ENCODE results near the gene TBC1D22A.

The TBC1D22A gene

DNA sequence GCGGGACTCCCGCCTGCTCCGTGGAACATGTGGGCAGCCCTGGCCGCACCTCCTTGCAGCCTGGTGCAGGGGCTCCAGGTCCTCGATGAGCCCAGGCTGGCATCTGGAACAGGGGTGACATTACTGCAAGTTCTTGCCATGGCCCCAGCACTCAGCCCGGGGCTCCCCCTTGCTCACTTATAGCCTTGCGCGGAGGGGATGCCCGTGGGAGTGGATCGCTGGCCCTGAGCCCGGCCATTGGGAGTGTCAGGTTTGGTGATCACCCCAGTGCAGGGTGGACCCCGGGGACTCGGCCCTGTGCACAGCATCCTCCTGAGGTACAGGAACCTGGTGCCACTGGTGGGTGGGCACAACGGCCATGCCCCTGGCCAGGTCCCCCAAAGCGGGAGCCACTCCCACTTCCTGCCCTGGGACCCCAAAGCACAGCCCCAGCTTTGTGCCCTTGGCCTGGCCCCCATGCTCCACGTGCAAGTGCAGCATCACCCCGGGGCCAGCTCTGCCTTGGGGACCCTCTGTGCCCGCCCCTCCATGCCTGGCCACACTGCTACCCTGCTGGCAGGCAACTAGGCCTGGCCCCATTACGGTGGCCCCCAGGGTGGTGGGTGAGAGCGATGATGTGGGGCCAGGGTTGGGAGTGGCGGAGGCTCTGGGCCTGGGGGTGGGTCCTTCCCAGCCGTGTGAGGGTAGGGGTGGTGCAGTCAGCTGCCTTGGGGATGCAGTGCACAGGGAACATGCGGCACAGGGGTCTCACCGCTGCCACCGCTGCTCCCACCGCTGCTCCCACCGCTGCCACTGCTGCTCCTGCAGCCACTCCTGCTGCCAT lies 439.8 kb downstream of the TBC1D22A start:
- Histone ChIP-seq H3K9me3 (ENCODE audit: control insufficient read depth, low read length) (no peaks in the 10 kb centered on the region), H3K36me3 (ENCODE audit: control insufficient read depth, insufficient read depth, low read length) (no peaks in the 10 kb centered on the region), H3K27ac (ENCODE audit: insufficient read depth, low read length, poor library complexity, severe bottlenecking) (no peak overlapping the region), H3K4me1 (ENCODE audit: control insufficient read depth, insufficient read depth, low read length, poor library complexity, severe bottlenecking) (no peaks in the 10 kb centered on the region), H3K27me3 (replicated peaks; ENCODE audit: control insufficient read depth, insufficient read depth, low read length, poor library complexity, severe bottlenecking) (no peaks in the 10 kb centered on the region), H3K4me3 (ENCODE audit: insufficient read depth, low read depth, low read length, poor library complexity, severe bottlenecking) (no peak overlapping the region)
- no peak for DNase-seq

DNA sequence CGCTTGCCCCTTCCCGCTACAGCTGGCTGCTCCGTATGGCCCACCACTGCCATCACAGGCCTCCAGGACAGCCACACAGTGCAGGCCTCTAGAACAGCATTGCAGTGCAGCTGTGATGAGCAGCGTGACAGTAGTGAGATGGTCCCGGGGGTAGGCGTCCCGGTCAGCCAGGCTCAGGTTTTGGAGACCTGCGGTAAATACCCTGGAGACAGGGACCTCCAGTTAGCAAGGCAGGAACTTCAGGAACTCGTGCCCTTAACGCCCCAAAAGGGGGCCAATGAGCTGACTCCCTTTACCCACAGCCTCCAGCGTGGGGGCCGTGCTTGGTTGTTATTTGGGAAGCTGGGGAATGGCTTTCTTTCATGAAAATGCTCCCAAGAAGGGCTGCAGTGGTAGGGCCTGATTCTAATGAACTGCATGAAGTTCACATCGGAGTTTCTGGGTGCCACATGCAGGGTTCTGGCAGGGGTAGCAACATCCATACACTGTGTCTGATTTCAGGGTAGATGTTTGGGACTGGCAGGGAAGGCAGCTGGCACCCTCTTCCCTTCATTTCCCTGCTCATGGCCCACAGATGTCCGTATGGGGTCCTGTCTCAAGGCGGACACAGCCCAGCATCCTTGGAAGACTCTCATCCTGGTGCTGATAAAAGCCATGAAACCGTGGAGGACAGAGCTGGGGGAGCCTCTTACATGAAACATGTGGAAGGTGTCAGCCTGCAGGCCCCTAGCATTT lies 440.5 kb downstream of the TBC1D22A start:
- DNase-seq, result no peak
- H3K4me1 ChIP-seq (ENCODE audit: control insufficient read depth, insufficient read depth, low read length, poor library complexity, severe bottlenecking), result no peaks in the 10 kb centered on the region
- H3K36me3 ChIP-seq (ENCODE audit: control insufficient read depth, insufficient read depth, low read length), result no peaks in the 10 kb centered on the region
- no peak overlapping the region for H3K27ac ChIP-seq (ENCODE audit: insufficient read depth, low read length, poor library complexity, severe bottlenecking)
- no peaks in the 10 kb centered on the region for H3K9me3 ChIP-seq (ENCODE audit: control insufficient read depth, low read length)
- H3K4me3 ChIP-seq (ENCODE audit: insufficient read depth, low read depth, low read length, poor library complexity, severe bottlenecking), result no peak overlapping the region
- H3K27me3 ChIP-seq (replicated peaks; ENCODE audit: control insufficient read depth, insufficient read depth, low read length, poor library complexity, severe bottlenecking), result no peaks in the 10 kb centered on the region

DNA sequence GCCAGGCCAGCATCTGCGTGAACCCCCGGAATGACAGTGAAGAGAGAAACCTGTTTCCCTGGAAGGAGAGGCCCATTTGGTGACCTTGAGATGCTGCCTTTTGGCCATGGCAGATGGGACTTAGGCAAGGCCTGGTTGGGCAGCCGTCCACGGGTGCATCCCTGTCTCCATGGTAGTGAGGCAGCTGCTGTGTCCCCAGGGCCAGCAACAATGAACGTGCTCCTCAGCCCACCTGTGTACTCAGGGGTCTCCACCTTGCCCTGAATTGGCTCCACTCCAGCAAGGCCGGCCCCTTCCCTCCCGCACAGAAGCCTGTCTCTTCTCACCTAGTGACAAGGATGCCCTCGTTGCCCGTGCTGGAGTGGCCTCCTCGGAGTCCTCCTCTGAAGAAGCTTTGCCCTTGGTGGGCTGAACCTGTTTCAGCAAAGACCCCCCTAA lies 441.1 kb downstream of the TBC1D22A start:
- Histone ChIP-seq H3K4me1 (ENCODE audit: control insufficient read depth, insufficient read depth, low read length, poor library complexity, severe bottlenecking) (no peaks in the 10 kb centered on the region), H3K9me3 (ENCODE audit: control insufficient read depth, low read length) (no peaks in the 10 kb centered on the region), H3K27ac (ENCODE audit: insufficient read depth, low read length, poor library complexity, severe bottlenecking) (no peak overlapping the region), H3K4me3 (ENCODE audit: insufficient read depth, low read depth, low read length, poor library complexity, severe bottlenecking) (no peak overlapping the region), H3K27me3 (replicated peaks; ENCODE audit: control insufficient read depth, insufficient read depth, low read length, poor library complexity, severe bottlenecking) (no peaks in the 10 kb centered on the region), H3K36me3 (ENCODE audit: control insufficient read depth, insufficient read depth, low read length) (no peaks in the 10 kb centered on the region)
- no peak for DNase-seq

DNA sequence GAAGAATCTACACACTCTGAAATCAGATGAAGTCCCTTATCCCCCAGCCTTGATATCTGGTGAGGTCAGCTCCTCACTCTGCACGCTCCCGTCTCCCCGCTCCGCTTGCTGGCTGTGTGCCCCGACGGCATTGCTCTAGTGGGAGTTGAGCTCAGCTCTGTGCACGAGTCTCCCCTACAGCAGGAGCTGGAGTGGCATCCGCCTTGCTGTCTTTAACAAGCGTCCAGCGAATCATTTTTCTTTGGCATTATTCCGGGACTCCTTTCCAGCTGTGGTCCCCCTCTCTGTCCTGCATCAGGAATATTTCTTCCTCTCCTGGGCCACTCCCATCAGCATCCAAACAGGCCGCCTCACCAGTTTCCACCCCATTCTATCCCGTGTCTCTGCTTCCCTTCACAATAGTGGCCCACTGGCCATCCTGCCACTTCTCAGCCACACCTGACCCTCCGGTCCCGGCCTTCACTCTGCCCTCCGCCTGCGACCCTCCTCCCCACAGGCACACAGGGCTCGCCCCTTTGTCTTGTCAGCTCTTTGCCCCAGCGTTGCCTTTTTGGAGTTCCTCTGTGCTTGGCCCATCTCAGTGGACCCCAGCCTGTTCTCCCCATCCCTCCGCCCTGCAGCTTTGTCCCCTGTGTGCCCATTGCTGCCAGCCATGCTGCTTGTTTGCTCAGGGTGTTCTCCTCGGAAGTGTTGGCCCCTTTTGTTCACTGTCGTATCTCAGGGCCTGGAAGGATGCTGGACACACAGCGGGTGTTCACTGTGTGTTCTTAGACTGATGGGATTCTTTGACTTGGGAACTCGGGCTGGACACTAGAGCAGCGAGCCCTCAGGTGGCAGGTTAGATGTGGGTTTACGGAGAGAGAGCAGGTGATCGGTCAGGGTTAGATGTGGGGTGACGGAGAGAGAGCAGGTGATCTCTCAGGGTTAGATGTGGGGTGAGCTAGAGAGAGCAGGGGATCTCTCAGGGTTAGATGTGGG lies 441.8 kb downstream of the TBC1D22A start:
- Histone ChIP-seq H3K27me3 (replicated peaks; ENCODE audit: control insufficient read depth, insufficient read depth, low read length, poor library complexity, severe bottlenecking) (no peaks in the 10 kb centered on the region), H3K9me3 (ENCODE audit: control insufficient read depth, low read length) (no peaks in the 10 kb centered on the region), H3K36me3 (ENCODE audit: control insufficient read depth, insufficient read depth, low read length) (no peaks in the 10 kb centered on the region), H3K4me3 (ENCODE audit: insufficient read depth, low read depth, low read length, poor library complexity, severe bottlenecking) (no peak overlapping the region), H3K4me1 (ENCODE audit: control insufficient read depth, insufficient read depth, low read length, poor library complexity, severe bottlenecking) (no peaks in the 10 kb centered on the region), H3K27ac (ENCODE audit: insufficient read depth, low read length, poor library complexity, severe bottlenecking) (no peak overlapping the region)
- no peak for DNase-seq

DNA sequence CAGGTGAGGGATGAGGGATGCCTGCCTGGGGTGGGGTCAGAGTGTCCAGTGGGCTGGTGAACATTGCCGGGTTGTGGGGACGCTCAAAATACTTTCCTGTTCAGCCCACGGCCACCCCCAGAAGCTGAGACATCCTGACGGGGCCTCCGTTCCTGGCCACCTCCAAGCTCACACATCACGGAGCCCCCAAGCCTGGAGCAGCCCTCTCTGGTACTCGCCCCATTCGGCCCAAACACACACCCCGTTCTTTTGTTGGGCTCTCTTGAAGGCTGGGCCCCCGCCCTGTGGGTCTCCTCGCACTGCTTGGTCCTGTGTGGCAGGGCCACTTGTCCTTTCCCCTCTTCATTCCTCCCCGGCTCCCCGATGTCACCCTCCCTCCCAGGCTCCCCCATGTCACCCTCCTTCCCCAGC lies 442.6 kb downstream of the TBC1D22A start:
- no peaks in the 10 kb centered on the region for H3K36me3 ChIP-seq (ENCODE audit: control insufficient read depth, insufficient read depth, low read length)
- H3K4me3 ChIP-seq (ENCODE audit: insufficient read depth, low read depth, low read length, poor library complexity, severe bottlenecking), result no peak overlapping the region
- H3K27me3 ChIP-seq (replicated peaks; ENCODE audit: control insufficient read depth, insufficient read depth, low read length, poor library complexity, severe bottlenecking), result no peaks in the 10 kb centered on the region
- no peaks in the 10 kb centered on the region for H3K4me1 ChIP-seq (ENCODE audit: control insufficient read depth, insufficient read depth, low read length, poor library complexity, severe bottlenecking)
- H3K9me3 ChIP-seq (ENCODE audit: control insufficient read depth, low read length), result no peaks in the 10 kb centered on the region
- DNase-seq, result no peak
- no peak overlapping the region for H3K27ac ChIP-seq (ENCODE audit: insufficient read depth, low read length, poor library complexity, severe bottlenecking)

DNA sequence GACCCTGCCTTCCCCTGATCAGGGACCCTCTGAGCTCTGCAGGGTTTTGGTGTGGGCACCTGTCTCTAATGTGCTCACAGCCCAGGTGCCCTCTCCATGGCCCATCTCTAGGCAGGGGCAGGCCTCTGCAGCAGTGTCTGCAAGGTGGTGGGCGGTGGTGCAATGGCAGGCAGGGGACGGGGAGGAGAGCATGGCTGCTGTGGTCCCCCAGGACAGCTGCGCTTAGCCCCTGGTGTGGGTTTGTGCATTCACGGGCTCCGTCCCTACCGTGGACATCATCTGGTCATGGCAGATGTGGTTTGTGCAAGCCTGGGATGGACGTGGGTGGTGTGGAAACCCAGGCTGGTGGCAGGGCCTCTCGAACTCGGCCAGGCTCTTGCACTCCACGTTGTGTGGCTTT lies 443.1 kb downstream of the TBC1D22A start:
- Histone ChIP-seq H3K4me3 (ENCODE audit: insufficient read depth, low read depth, low read length, poor library complexity, severe bottlenecking) (no peak overlapping the region), H3K9me3 (ENCODE audit: control insufficient read depth, low read length) (no peaks in the 10 kb centered on the region), H3K27me3 (replicated peaks; ENCODE audit: control insufficient read depth, insufficient read depth, low read length, poor library complexity, severe bottlenecking) (no peaks in the 10 kb centered on the region), H3K36me3 (ENCODE audit: control insufficient read depth, insufficient read depth, low read length) (no peaks in the 10 kb centered on the region), H3K27ac (ENCODE audit: insufficient read depth, low read length, poor library complexity, severe bottlenecking) (no peak overlapping the region), H3K4me1 (ENCODE audit: control insufficient read depth, insufficient read depth, low read length, poor library complexity, severe bottlenecking) (no peaks in the 10 kb centered on the region)
- no peak for DNase-seq

DNA sequence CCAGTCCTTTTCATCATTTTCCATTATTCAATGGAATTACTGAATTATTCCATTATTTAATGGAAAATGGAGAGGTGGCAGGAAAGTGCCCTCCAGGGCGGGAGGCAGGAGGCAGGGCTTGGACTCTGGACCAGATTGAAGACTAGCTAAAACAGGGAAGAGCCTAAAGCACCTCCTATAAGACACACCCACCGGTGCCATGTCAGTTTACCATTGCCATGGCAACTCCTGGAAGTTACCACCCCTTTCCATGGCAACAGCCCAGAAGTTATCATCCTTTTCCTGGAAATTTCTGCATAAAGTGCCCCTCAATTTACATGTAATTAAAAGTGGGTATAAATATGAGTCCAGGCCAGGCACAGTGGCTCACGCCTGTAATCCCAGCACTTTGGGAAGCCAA lies 443.7 kb downstream of the TBC1D22A start:
- Histone ChIP-seq H3K4me1 (ENCODE audit: control insufficient read depth, insufficient read depth, low read length, poor library complexity, severe bottlenecking) (no peaks in the 10 kb centered on the region), H3K4me3 (ENCODE audit: insufficient read depth, low read depth, low read length, poor library complexity, severe bottlenecking) (no peak overlapping the region), H3K36me3 (ENCODE audit: control insufficient read depth, insufficient read depth, low read length) (no peaks in the 10 kb centered on the region), H3K9me3 (ENCODE audit: control insufficient read depth, low read length) (no peaks in the 10 kb centered on the region), H3K27ac (ENCODE audit: insufficient read depth, low read length, poor library complexity, severe bottlenecking) (no peak overlapping the region), H3K27me3 (replicated peaks; ENCODE audit: control insufficient read depth, insufficient read depth, low read length, poor library complexity, severe bottlenecking) (no peaks in the 10 kb centered on the region)
- no peak for DNase-seq

DNA sequence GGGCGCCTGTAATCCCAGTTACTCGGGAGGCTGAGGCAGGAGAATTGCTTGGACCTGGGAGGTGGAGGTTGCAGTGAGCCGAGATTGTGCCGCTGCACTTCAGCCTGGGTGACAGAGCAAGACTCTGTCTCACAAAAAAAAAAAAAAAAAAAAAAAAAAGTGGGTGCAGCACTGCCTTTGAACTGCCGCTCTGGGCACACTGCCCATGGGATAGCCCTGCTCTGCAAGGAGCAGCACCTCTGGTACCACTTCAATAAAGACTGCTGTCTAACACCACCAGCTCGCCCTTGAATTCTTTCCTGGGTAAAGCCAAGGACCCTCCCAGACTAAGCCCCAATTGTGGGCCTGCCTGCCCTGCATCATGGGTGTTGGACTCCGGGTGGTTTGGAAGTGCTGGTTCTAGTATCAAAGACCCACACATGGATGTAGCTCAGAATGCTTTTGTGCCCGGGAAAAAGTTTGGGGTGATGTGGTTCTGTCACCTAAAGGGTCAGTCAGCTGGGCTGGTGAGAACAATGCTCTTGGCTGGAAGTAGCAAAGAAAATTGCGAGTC lies 444.3 kb downstream of the TBC1D22A start:
- no peak overlapping the region for H3K4me3 ChIP-seq (ENCODE audit: insufficient read depth, low read depth, low read length, poor library complexity, severe bottlenecking)
- H3K27ac ChIP-seq (ENCODE audit: insufficient read depth, low read length, poor library complexity, severe bottlenecking), result no peak overlapping the region
- no peaks in the 10 kb centered on the region for H3K9me3 ChIP-seq (ENCODE audit: control insufficient read depth, low read length)
- DNase-seq, result no peak
- H3K36me3 ChIP-seq (ENCODE audit: control insufficient read depth, insufficient read depth, low read length), result no peaks in the 10 kb centered on the region
- no peaks in the 10 kb centered on the region for H3K4me1 ChIP-seq (ENCODE audit: control insufficient read depth, insufficient read depth, low read length, poor library complexity, severe bottlenecking)
- H3K27me3 ChIP-seq (replicated peaks; ENCODE audit: control insufficient read depth, insufficient read depth, low read length, poor library complexity, severe bottlenecking), result no peaks in the 10 kb centered on the region

DNA sequence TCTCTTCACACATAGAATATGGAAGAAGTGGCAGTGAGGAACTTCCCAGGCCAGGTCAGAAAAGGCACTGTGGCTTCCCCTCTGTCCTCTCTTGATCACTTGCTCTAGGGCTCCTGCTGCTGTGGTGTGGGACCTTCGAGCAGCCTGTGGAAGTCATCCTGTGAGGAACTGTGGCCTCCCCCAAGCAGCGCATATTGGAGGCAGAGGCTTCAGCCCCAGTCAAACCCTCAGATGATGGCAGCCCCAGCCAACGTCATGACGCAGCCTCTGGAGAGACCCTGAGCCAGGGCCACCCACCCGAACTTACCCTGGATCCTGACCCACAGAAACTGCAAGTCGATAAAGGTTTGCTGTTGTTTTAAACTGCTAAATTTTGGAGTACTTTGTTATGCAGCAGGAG lies 444.9 kb downstream of the TBC1D22A start:
- Histone ChIP-seq H3K27me3 (replicated peaks; ENCODE audit: control insufficient read depth, insufficient read depth, low read length, poor library complexity, severe bottlenecking) (no peaks in the 10 kb centered on the region), H3K4me3 (ENCODE audit: insufficient read depth, low read depth, low read length, poor library complexity, severe bottlenecking) (no peak overlapping the region), H3K9me3 (ENCODE audit: control insufficient read depth, low read length) (no peaks in the 10 kb centered on the region), H3K36me3 (ENCODE audit: control insufficient read depth, insufficient read depth, low read length) (no peaks in the 10 kb centered on the region), H3K4me1 (ENCODE audit: control insufficient read depth, insufficient read depth, low read length, poor library complexity, severe bottlenecking) (no peaks in the 10 kb centered on the region), H3K27ac (ENCODE audit: insufficient read depth, low read length, poor library complexity, severe bottlenecking) (no peak overlapping the region)
- DNase-seq, result no peak

Measured in effector memory CD4-positive, alpha-beta T cell (primary cell).